GM12878 (cell line): ENCODE data around the gene AIF1L. TPM values are rescaled to one million over a fixed set of nuclear protein-coding genes. Genes with fewer than 3 reads are reported as not detected.

Source experiments
- ATAC-seq: fragments of 200-7000 bp; cut with Tn5 transposase; 3 replicates; pipeline ENCODE4 v1.9.1; 2020; ENCODE audit warnings: mild to moderate bottlenecking, moderate library complexity
- BruUV-seq: library from RNA; stranded (reverse); fragments of 400-500 nt; replicated peaks from 2 replicates; lab custom pipeline; 2021; lab: Mats Ljungman, UMichigan
- CTCF ChIA-PET: fragments of 300-600 bp; sonication (Branson Sonifier 250); formaldehyde crosslinking; extraction: SDS; loops from one replicate; lab custom pipeline; 2021; ENCODE audit warnings: inconsistent platforms; lab: Yijun Ruan, JAX
- POLR2A ChIA-PET: fragments of 350-600 bp; formaldehyde crosslinking; extraction: SDS; loops from one replicate; lab custom pipeline; 2021; ENCODE audit warnings: inconsistent platforms; lab: Charles Lee
- RAD21 ChIA-PET: fragments of 300-600 bp; sonication (Branson Sonifier 250); formaldehyde crosslinking; loops from one replicate; lab custom pipeline; 2023; ENCODE audit warnings: antibody characterized with exemption; ENCODE audit not compliant: unreplicated experiment; lab: Charles Lee
- SMC1A ChIA-PET: fragments of 300-600 bp; sonication (Branson Sonifier 250); formaldehyde crosslinking; loops from one replicate; lab custom pipeline; 2023; ENCODE audit not compliant: unreplicated experiment, uncharacterized antibody; lab: Charles Lee
- DNase-seq: peaks from one replicate; pipeline ENCODE4 v3.0.0-alpha.2; 2011; ENCODE audit warnings: low read depth, low spot score
- FAIRE-seq: peaks from 3 replicates; lab custom pipeline; 2011; peaks lifted over from hg19 to GRCh38; lab: Jason Lieb, UNC
- H2AFZ ChIP-seq: 2 replicates; pipeline ENCODE4 v1.6.0; 2011; ENCODE audit warnings: low read depth, low read length, control low read depth; ENCODE audit not compliant: control insufficient read depth
- H3K27ac ChIP-seq: 2 replicates; pipeline ENCODE4 v1.5.1; 2011; ENCODE audit warnings: control low read depth; ENCODE audit not compliant: control insufficient read depth, insufficient read depth
- H3K27me3 ChIP-seq, 2 experiments: replicated peaks in 1 of 2; 2 replicates each; pipeline versions ENCODE4 v1.6.0 to v1.6.1; 2011; ENCODE audit warnings: low read length in 1 of 2; ENCODE audit not compliant: control insufficient read depth in 2 of 2, insufficient read depth in 2 of 2
- H3K36me3 ChIP-seq, 2 experiments: 2 replicates each; pipeline ENCODE4 v1.5.1; 2011; ENCODE audit warnings: low read length in 1 of 2; ENCODE audit not compliant: control insufficient read depth in 2 of 2, insufficient read depth in 2 of 2
- H3K4me1 ChIP-seq: 2 replicates; pipeline ENCODE4 v1.6.1; 2011; ENCODE audit warnings: mild to moderate bottlenecking, low read length, moderate library complexity, mixed read lengths; ENCODE audit not compliant: control insufficient read depth, insufficient read depth
- H3K4me2 ChIP-seq: 2 replicates; pipeline ENCODE4 v1.6.0; 2011; ENCODE audit warnings: control low read depth; ENCODE audit not compliant: control insufficient read depth, insufficient read depth
- H3K4me3 ChIP-seq: fragments of 200-600 bp; sonication (generic); 2 replicates; pipeline ENCODE4 v1.5.1; 2016
- H3K79me2 ChIP-seq: 2 replicates; pipeline ENCODE4 v1.6.0; 2011; ENCODE audit warnings: low read length; ENCODE audit not compliant: control insufficient read depth, insufficient read depth
- H3K9ac ChIP-seq: 2 replicates; pipeline ENCODE4 v1.8.0; 2011; ENCODE audit warnings: low read length, control low read depth, mixed read lengths; ENCODE audit not compliant: control insufficient read depth, insufficient read depth
- H3K9me3 ChIP-seq: replicated peaks from 3 replicates; pipeline ENCODE4 v1.5.1; 2011; ENCODE audit warnings: mild to moderate bottlenecking, low read length; ENCODE audit not compliant: control insufficient read depth, insufficient read depth
- H4K20me1 ChIP-seq: 2 replicates; pipeline ENCODE4 v1.6.0; 2011; ENCODE audit not compliant: control insufficient read depth, insufficient read depth
- EED ChIP-seq: sonication (generic); IDR thresholded peaks from 2 replicates; pipeline ENCODE4 v1.6.1; 2016; ENCODE audit warnings: antibody characterized with exemption, low read depth
- HDGF ChIP-seq: fragments of 450-650 bp; IDR thresholded peaks from 2 replicates; pipeline ENCODE4 v1.6.1; 2016; ENCODE audit warnings: antibody characterized with exemption
- KDM1A ChIP-seq: fragments of 200-600 bp; sonication (generic); IDR thresholded peaks from 2 replicates; pipeline ENCODE4 v1.6.1; 2016; ENCODE audit warnings: borderline replicate concordance
- STAT3 ChIP-seq: IDR thresholded peaks from 2 replicates; pipeline ENCODE4 v1.6.1; 2011; ENCODE audit warnings: low read depth, low read length, improper control_type of control experiment
- USF2 ChIP-seq: IDR thresholded peaks from 2 replicates; pipeline ENCODE4 v1.6.1; 2011; ENCODE audit warnings: low read depth, low read length, improper control_type of control experiment, borderline replicate concordance
- ZBED1 ChIP-seq: IDR thresholded peaks from 2 replicates; pipeline ENCODE4 v1.6.1; 2016; ENCODE audit warnings: borderline replicate concordance
- ZBTB11 ChIP-seq: fragments of 450-650 bp; formaldehyde crosslinking; IDR thresholded peaks from 2 replicates; pipeline ENCODE4 v1.5.0; 2022; ENCODE audit warnings: mild to moderate bottlenecking, missing genetic modification characterization
- ZNF687 ChIP-seq: fragments of 450-650 bp; IDR thresholded peaks from 2 replicates; pipeline ENCODE4 v1.6.1; 2017; ENCODE audit warnings: mild to moderate bottlenecking, moderate library complexity
- WGBS: methylation state at CpG from one replicate; pipeline ENCODE4 v1.1.6; 2016; ENCODE audit warnings: low lambda C conversion rate; ENCODE audit not compliant: insufficient replicate concordance, insufficient coverage; ENCODE audit errors: missing lambda C conversion rate; 5-methylcytosine and 5-hydroxymethylcytosine counted together
- in situ Hi-C: fragments of 300-500 bp; cut with MboI; formaldehyde crosslinking; loops from 9 replicates; pipeline ENCODE4 v1.14.3; 2018; ENCODE audit warnings: mixed read lengths
- intact Hi-C: fragments of 100-400 bp; cut with micrococcal nuclease; formaldehyde crosslinking; loops from one replicate; pipeline ENCODE4 v1.14.2; 2022; ENCODE audit not compliant: unreplicated experiment
- polyA plus RNA-seq, 11 experiments: library from polyadenylated mRNA; depleted of rRNA in 4 of 11; unstranded in 6 of 11; stranded (reverse) in 5 of 11; fragments of >200 nt; fragmentation: Nextera tagmentation in 4 of 11; fragmentation: Illumina TruSeq in 1 of 11; extraction: Ambion mirVana in 4 of 11; extraction: Trizol in 1 of 11; gene quantifications; 1 replicate in 1 of 11; 2 replicates in 10 of 11; pipeline versions ENCODE4 v1.2.1 to v1.2.3, GENCODE V29; 2011 to 2016; ENCODE audit warnings: inconsistent platforms in 2 of 11, missing spikeins in 2 of 11, low read depth in 1 of 11
- total RNA-seq, 4 experiments: library from RNA; depleted of rRNA in 3 of 4; stranded (reverse); fragments of >200 nt in 3 of 4; fragmentation: Illumina TruSeq in 1 of 4; extraction: Trizol in 1 of 4; gene quantifications; 2 replicates each; pipeline versions ENCODE4 v1.2.1 to v1.2.3, GENCODE V29; 2013 to 2021
- TF ChIP-seq, protein P1 (sequence below): IDR thresholded peaks from 2 replicates; pipeline ENCODE4 v1.6.1; 2011; ENCODE audit warnings: borderline replicate concordance, low read depth, mild to moderate bottlenecking, moderate library complexity, low read length; ENCODE audit not compliant: insufficient read depth, poor library complexity, severe bottlenecking

AIF1L gene
- total and polyA plus RNA-seq, 10 of the 15 experiments (the other 5 are each of a cell fraction or from before 2014, with no cell fraction given), result 0.07 to 0.15 (median 0.08) TPM; not detected in 7

- H3K4me3 ChIP-seq, result no peak overlapping the region
- ChIA-PET POLR2A (no interaction called here), RAD21 (no interaction called here), SMC1A (no interaction called here), CTCF (interaction anchor here (0.6 kb wide), 1 partner anchor 405 kb away, joined by 3 read pairs; no protein-coding TSS in a partner anchor)
- FAIRE-seq (no peak), ATAC-seq (no peak), DNase-seq (no peak)
- no peaks in the 10 kb centered on the region for H3K27me3 ChIP-seq
- TF ChIP-seq, protein P1, sequence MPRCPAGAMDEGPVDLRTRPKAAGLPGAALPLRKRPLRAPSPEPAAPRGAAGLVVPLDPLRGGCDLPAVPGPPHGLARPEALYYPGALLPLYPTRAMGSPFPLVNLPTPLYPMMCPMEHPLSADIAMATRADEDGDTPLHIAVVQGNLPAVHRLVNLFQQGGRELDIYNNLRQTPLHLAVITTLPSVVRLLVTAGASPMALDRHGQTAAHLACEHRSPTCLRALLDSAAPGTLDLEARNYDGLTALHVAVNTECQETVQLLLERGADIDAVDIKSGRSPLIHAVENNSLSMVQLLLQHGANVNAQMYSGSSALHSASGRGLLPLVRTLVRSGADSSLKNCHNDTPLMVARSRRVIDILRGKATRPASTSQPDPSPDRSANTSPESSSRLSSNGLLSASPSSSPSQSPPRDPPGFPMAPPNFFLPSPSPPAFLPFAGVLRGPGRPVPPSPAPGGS, result no peak
- TF ChIP-seq EED (no peak), STAT3 (no peak), ZBED1 (no peak), KDM1A (no peak), ZBTB11 (no peak), ZNF687 (no peak), HDGF (no peak), USF2 (no peak)
- H3K4me2 ChIP-seq, result no peak overlapping the region
- H3K9me3 ChIP-seq, result no peaks in the 10 kb centered on the region
- H4K20me1 ChIP-seq, result no peaks in the 10 kb centered on the region
- no peak overlapping the region for H3K27ac ChIP-seq
- no peaks in the 10 kb centered on the region for H3K79me2 ChIP-seq
- intact Hi-C loops, result no loop called here
- H3K9ac ChIP-seq, result no peak overlapping the region
- H3K4me1 ChIP-seq, result no peaks in the 10 kb centered on the region
- peaks cover 9 to 40% of the 10 kb centered on the region in 2 experiments for H3K36me3 ChIP-seq
- no peak overlapping the region for H2AFZ ChIP-seq
- no TSS peak for BruUV-seq
- WGBS, result 79% methylated on average over 7 of the region's 7 CpGs
- in situ Hi-C loops, result no loop called here
Measured at GRCh38 chr9:131148966-131149687, 52.8 kb downstream of the AIF1L start.
